PC-3 (cell line): Measurements from ENCODE around the gene TXNDC2. TPM values are rescaled to one million over a fixed set of nuclear protein-coding genes. Genes with fewer than 3 reads are reported as not detected.

Experiments
- ATAC-seq: fragments of 200-7000 bp; cut with Tn5 transposase; 2 replicates; pipeline ENCODE4 v1.9.1; 2020; ENCODE audit warnings: mild to moderate bottlenecking, moderate library complexity
- BruUV-seq: library from RNA; stranded (reverse); fragments of 400-500 nt; replicated peaks from 2 replicates; lab custom pipeline; 2021; lab: Mats Ljungman, UMichigan
- CTCF ChIA-PET: fragments of 300-600 bp; sonication (Branson Sonifier 250); formaldehyde crosslinking; loops from one replicate; lab custom pipeline; 2022; ENCODE audit warnings: antibody characterized with exemption; lab: Charles Lee
- POLR2A ChIA-PET: fragments of 300-600 bp; sonication (Branson Sonifier 250); formaldehyde crosslinking; loops from one replicate; lab custom pipeline; 2022; ENCODE audit warnings: antibody characterized with exemption; ENCODE audit not compliant: unreplicated experiment; lab: Charles Lee
- DNase-seq: peaks from one replicate; pipeline ENCODE4 v3.0.0-alpha.2; 2015
- H2AFZ ChIP-seq: fragments of 300-600 bp; sonication (generic); 2 replicates; pipeline ENCODE4 v1.6.0; 2016; ENCODE audit warnings: antibody characterized with exemption, low read length
- H3F3A ChIP-seq: fragments of 300-600 bp; sonication (generic); one replicate; pipeline ENCODE4 v1.6.0; 2017; ENCODE audit warnings: antibody characterized with exemption, low read length, control low read depth, mild to moderate bottlenecking; ENCODE audit not compliant: unreplicated experiment
- H3K27ac ChIP-seq: fragments of 300-600 bp; sonication (generic); 2 replicates; pipeline ENCODE4 v1.5.1; 2016; ENCODE audit warnings: mild to moderate bottlenecking, low read length
- H3K27me3 ChIP-seq: fragments of 300-600 bp; sonication (generic); 2 replicates; pipeline ENCODE4 v1.6.1; 2016; ENCODE audit warnings: low read length, mixed read lengths
- H3K36me3 ChIP-seq: fragments of 300-600 bp; sonication (generic); 2 replicates; pipeline ENCODE4 v1.6.1; 2016; ENCODE audit warnings: low read depth, mixed run types, low read length, mixed read lengths
- H3K4me1 ChIP-seq: fragments of 300-600 bp; sonication (generic); 2 replicates; pipeline ENCODE4 v1.5.1; 2016; ENCODE audit warnings: low read length; ENCODE audit not compliant: insufficient read depth
- H3K4me2 ChIP-seq: fragments of 300-600 bp; sonication (generic); 2 replicates; pipeline ENCODE4 v1.6.0; 2016; ENCODE audit warnings: low read length
- H3K4me3 ChIP-seq: fragments of 300-600 bp; sonication (generic); 2 replicates; pipeline ENCODE4 v1.5.1; 2016; ENCODE audit warnings: mild to moderate bottlenecking, low read length, mixed read lengths
- H3K79me2 ChIP-seq: fragments of 300-600 bp; sonication (generic); 2 replicates; pipeline ENCODE4 v1.6.1; 2017; ENCODE audit warnings: low read length, mixed read lengths
- H3K9ac ChIP-seq: fragments of 300-600 bp; sonication (generic); 2 replicates; pipeline ENCODE4 v1.6.0; 2016; ENCODE audit warnings: mild to moderate bottlenecking, low read length
- H3K9me2 ChIP-seq: fragments of 300-600 bp; sonication (generic); replicated peaks from 2 replicates; pipeline ENCODE4 v1.6.1; 2016; ENCODE audit warnings: mixed run types, low read length, mixed read lengths
- H3K9me3 ChIP-seq: fragments of 300-600 bp; sonication (generic); 2 replicates; pipeline ENCODE4 v1.6.1; 2016; ENCODE audit warnings: low read length, mixed read lengths
- H4K20me1 ChIP-seq: fragments of 300-600 bp; sonication (generic); 2 replicates; pipeline ENCODE4 v1.6.1; 2016; ENCODE audit warnings: low read length, mixed read lengths
- EZH2 ChIP-seq: fragments of 300-600 bp; sonication (generic); IDR thresholded peaks from one replicate; pipeline ENCODE4 v1.6.1; 2017; ENCODE audit warnings: antibody characterized with exemption, mild to moderate bottlenecking, low read length; ENCODE audit not compliant: unreplicated experiment
- EZH2phosphoT487 ChIP-seq: fragments of 300-600 bp; sonication (generic); IDR thresholded peaks from 2 replicates; pipeline ENCODE4 v1.6.1; 2018; ENCODE audit warnings: mild to moderate bottlenecking, antibody characterized with exemption, low read length, borderline replicate concordance
- intact Hi-C: fragments of 100-400 bp; cut with micrococcal nuclease; formaldehyde crosslinking; loops from 2 replicates; pipeline ENCODE4 v1.9.0; 2023
- total RNA-seq: library from RNA; depleted of rRNA; stranded (reverse); fragments of >200 nt; gene quantifications from 2 replicates; pipeline ENCODE4 v1.2.3, GENCODE V29; 2014
- TF ChIP-seq, protein P1 (sequence below): fragments of 300-600 bp; sonication (generic); conservative IDR thresholded peaks from 2 replicates; pipeline ENCODE4 v1.5.1; 2017; ENCODE audit warnings: antibody characterized with exemption, low read depth, mild to moderate bottlenecking, low read length

The TXNDC2 gene
- total RNA-seq, 1 experiment from 2014 or later, result 0.87 TPM

DNA sequence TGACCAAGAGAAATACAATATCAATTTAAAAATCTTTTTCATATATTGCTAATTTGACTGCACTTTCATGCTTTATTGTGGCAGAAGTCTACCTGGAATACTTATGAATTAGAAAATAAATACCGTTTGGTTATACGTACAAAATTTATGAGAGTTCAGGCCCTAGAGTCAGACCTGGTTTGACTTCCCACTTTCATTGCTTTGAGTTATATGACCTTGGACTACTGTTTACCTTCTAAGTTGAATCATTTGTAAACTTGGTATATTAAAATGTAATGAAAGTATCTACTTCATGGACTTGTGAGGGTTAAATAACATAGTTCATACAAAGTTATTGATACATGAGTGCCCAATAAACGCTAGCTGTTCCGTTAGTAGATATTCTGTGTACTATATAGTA lies 40.0 kb downstream of the TXNDC2 start:
- Histone ChIP-seq H3K9me2 (no peaks in the 10 kb centered on the region), H3K9ac (no peak overlapping the region), H3K4me1 (peaks cover 27% of the 10 kb centered on the region), H3F3A (no peaks in the 10 kb centered on the region), H3K4me3 (no peak overlapping the region), H3K27ac (no peak overlapping the region), H3K36me3 (no peaks in the 10 kb centered on the region), H4K20me1 (peaks cover 94% of the 10 kb centered on the region), H3K79me2 (peaks cover 100% of the 10 kb centered on the region), H3K9me3 (no peaks in the 10 kb centered on the region), H2AFZ (no peak overlapping the region), H3K27me3 (no peaks in the 10 kb centered on the region), H3K4me2 (no peak overlapping the region)
- no TSS peak for BruUV-seq
- CTCF ChIA-PET, result no interaction called here
- POLR2A ChIA-PET, result no interaction called here
- intact Hi-C loops, result loop anchor here (1.0 kb wide), 1 partner anchor 7 kb away; no protein-coding TSS in a partner anchor
- TF ChIP-seq EZH2, result no peak
- TF ChIP-seq, protein P1, sequence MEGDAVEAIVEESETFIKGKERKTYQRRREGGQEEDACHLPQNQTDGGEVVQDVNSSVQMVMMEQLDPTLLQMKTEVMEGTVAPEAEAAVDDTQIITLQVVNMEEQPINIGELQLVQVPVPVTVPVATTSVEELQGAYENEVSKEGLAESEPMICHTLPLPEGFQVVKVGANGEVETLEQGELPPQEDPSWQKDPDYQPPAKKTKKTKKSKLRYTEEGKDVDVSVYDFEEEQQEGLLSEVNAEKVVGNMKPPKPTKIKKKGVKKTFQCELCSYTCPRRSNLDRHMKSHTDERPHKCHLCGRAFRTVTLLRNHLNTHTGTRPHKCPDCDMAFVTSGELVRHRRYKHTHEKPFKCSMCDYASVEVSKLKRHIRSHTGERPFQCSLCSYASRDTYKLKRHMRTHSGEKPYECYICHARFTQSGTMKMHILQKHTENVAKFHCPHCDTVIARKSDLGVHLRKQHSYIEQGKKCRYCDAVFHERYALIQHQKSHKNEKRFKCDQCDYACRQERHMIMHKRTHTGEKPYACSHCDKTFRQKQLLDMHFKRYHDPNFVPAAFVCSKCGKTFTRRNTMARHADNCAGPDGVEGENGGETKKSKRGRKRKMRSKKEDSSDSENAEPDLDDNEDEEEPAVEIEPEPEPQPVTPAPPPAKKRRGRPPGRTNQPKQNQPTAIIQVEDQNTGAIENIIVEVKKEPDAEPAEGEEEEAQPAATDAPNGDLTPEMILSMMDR, result no peak
- TF ChIP-seq EZH2phosphoT487, result no peak
- ATAC-seq (no peak), DNase-seq (no peak)

DNA sequence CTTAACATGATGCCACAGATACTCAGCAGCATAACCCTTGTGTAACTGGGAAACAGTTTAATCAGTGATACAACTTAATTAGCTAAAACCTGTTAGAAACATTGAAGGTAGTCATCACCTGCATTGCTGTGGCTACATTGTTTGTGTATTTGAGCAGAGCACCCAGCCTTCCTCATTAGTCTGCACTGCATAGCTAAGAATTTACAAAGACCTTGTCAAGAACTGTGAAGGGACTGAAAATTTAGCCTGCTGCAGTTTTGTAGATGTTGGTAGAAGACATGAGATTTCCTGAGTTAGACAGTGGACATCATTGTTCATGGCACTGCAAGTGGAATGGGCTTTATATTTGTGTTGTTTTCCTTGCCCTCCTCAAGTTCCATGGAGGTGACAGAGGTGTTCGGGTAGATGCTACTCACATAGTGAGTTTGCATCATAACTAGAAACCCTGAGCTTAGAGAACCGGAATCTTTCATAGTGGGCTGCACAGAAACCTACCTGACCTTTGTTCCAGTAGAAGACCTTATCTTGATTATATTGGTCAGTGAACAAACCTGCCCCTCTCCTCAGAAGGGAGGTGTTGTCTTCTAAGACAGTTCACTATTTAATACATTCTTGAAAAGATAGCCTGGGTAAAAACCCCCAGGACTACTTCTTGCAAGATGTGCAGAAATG lies 40.6 kb downstream of the TXNDC2 start:
- CTCF ChIA-PET, result no interaction called here
- intact Hi-C loops, result loop anchor here (1.0 kb wide), 1 partner anchor 8 kb away; no protein-coding TSS in a partner anchor
- ATAC-seq (no peak; the same call in 1 of the 2 replicates), DNase-seq (no peak)
- Histone ChIP-seq H3K36me3 (no peaks in the 10 kb centered on the region), H3K9ac (no peak overlapping the region), H3K27ac (no peak overlapping the region), H3K9me2 (no peaks in the 10 kb centered on the region), H3K9me3 (no peaks in the 10 kb centered on the region), H3F3A (no peaks in the 10 kb centered on the region), H3K4me3 (no peak overlapping the region), H4K20me1 (peaks cover 94% of the 10 kb centered on the region), H3K27me3 (no peaks in the 10 kb centered on the region), H3K4me2 (no peak overlapping the region), H3K79me2 (peaks cover 100% of the 10 kb centered on the region), H3K4me1 (peaks cover 27% of the 10 kb centered on the region), H2AFZ (no peak overlapping the region)
- POLR2A ChIA-PET, result no interaction called here
- TF ChIP-seq EZH2, result no peak
- TF ChIP-seq, protein P1, result no peak
- no peak for TF ChIP-seq EZH2phosphoT487
- no TSS peak for BruUV-seq

DNA sequence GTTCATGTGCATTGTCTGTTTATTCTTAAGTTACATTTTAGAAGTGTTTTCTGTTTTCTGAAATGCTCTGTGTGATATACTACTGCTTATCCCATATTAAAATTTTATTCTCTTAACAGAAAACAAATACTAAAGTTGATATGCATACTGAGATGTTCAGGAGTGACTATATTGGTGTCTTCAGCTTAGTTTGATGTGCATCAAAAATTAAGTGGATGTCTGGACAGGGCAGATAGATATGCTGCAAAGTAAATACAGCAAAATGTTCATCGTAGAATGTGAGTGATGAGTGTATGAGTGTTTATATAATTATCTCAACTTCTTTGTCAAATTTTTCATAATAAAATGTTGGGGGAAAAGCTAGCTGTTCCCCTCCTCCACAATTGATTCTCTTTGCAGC lies 41.2 kb downstream of the TXNDC2 start:
- 0 out of 2 replicates have a peak, but pooled peaks cover 2% of the 10 kb centered on the region for H3K36me3 ChIP-seq
- intact Hi-C loops, result loop anchor here (1.0 kb wide), 1 partner anchor 9 kb away; no protein-coding TSS in a partner anchor
- H3F3A ChIP-seq, result no peaks in the 10 kb centered on the region
- H4K20me1 ChIP-seq, result peaks cover 93% of the 10 kb centered on the region
- POLR2A ChIA-PET, result no interaction called here
- no TSS peak for BruUV-seq
- TF ChIP-seq, protein P1, result no peak
- no peak for TF ChIP-seq EZH2phosphoT487
- no peak for TF ChIP-seq EZH2
- peaks cover 100% of the 10 kb centered on the region for H3K79me2 ChIP-seq
- H2AFZ ChIP-seq, result no peak overlapping the region
- no peaks in the 10 kb centered on the region for H3K9me2 ChIP-seq
- no peaks in the 10 kb centered on the region for H3K9me3 ChIP-seq
- H3K4me1 ChIP-seq, result peaks cover 27% of the 10 kb centered on the region
- no peak overlapping the region for H3K4me3 ChIP-seq
- CTCF ChIA-PET, result interaction anchor here (0.5 to 0.6 kb wide), 2 partner anchors 196 to 204 kb away, joined by 3 to 5 read pairs; no protein-coding TSS in a partner anchor
- ATAC-seq (no peak), DNase-seq (no peak)
- H3K9ac ChIP-seq, result no peak overlapping the region
- no peak overlapping the region for H3K27ac ChIP-seq
- no peak overlapping the region for H3K4me2 ChIP-seq
- H3K27me3 ChIP-seq, result no peaks in the 10 kb centered on the region
